ENCODE data around the gene BIN1. TPM values are rescaled to one million over a fixed set of nuclear protein-coding genes. Genes with fewer than 3 reads are reported as not detected.
A peak's percentile ranks its signal among the peaks of the same experiment; 100 is the strongest.

BIN1 gene
- polyA plus RNA-seq, 4 donors: 6.7 to 54.3 (median 28.7) TPM

DNA sequence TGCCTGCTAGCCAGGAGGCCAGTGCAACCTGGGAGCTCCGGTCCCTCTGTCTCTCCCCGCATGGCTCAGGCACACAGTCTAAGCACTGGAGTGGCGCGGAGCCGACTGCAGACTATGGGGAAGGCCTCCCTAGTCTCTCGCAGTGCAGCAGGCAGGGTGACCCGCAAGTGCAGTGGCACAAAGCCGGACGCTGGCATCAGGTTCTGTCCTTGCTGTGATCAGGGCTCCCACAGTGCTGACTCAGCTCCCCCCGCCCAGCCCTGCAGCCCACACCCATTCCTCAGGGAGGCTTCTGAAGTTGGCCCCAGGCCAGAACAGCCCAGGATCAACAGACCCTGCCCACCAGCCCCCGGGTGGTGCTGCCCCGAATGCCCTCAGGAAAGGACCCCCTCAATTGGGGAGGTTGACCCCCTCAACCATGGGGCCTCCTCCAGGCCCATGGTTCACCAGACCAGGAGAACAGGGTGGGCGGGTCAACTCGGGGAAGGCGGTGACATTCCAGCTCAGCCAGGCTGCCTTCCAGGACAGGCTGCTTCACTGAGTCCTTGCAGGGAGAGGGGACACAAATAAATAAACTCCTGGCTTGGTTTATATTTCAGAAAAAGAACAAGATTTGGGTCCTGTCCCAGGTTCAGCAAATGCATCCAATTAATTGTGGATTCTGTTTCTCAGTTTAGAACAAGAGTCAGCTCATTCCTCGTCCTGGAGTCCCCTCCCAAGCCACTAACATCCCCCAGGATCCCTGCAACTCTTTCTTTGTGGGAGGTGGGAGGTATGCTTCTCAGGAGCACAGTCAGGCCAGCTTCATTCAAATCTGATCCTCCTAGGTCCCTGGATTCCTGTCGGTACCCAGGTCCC is 12.2 kb downstream of the BIN1 start:
- DNase-seq (peak; percentile 48 to 66), FAIRE-seq (no peak)
- 40 to 55% (median 48%) methylated on average over 16 to 17 of the region's 17 CpGs for WGBS, 3 donors
- peaks cover 4 to 60% (median 13%) of the 10 kb centered on the region in 3 donors for H3K4me1 ChIP-seq (ENCODE audit: control insufficient read depth in 3 of 3, insufficient read depth in 2 of 3, low read depth in 1 of 3, low read length in 2 of 3)
- peak overlapping the region in 2 of 3 donors; percentile 21 to 32 for H3K27ac ChIP-seq (ENCODE audit: low read depth in 1 of 3, low read length in 2 of 3)
- H3K4me3 ChIP-seq (ENCODE audit: low read depth in 1 of 3, low read length in 3 of 3): no peak overlapping the region
- no peaks in the 10 kb centered on the region for H3K27me3 ChIP-seq (ENCODE audit: control insufficient read depth in 3 of 3, insufficient read depth in 3 of 3, low read length in 3 of 3)
- peaks cover 0 to 36% (median 0%) of the 10 kb centered on the region in 3 donors for H3K36me3 ChIP-seq (ENCODE audit: control insufficient read depth in 3 of 3, insufficient read depth in 2 of 3, low read depth in 1 of 3, low read length in 3 of 3)
- no peaks in the 10 kb centered on the region for H3K9me3 ChIP-seq (ENCODE audit: control insufficient read depth in 2 of 2, insufficient read depth in 1 of 2, low read depth in 1 of 2, low read length in 1 of 2)

DNA sequence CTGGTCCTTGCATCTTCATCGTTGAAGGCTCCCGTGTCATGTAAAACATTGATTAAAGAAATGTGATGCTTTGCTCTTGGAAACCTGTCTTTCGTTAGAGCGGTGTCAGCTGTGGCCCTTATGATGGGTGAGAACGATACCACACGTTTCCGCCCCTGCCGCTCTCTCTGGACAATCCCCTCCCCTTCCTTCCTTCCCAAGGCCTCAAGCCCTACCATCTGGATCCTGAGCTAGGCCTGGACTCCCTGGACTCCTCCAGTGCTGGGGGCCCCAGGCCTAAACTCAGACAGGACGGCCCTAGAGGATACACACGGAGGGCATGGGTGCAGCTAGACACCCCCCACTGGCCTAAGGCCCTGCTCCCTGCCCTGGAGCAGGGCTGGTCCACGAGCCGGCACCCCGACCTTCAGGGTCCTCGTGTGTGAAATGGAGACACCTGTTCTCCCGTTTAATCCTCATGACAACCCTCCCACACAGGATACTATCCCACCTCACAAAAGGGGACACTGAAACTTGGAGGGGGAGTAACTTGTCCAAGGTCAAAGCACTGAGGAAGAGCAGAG is 13.2 kb downstream of the BIN1 start:
- 73 to 82% (median 79%) methylated on average over 15 of the region's 15 CpGs for WGBS, 3 donors
- DNase-seq: no peak
- H3K36me3 ChIP-seq (ENCODE audit: control insufficient read depth in 3 of 3, insufficient read depth in 2 of 3, low read depth in 1 of 3, low read length in 3 of 3): peaks cover 0 to 42% (median 0%) of the 10 kb centered on the region in 3 donors
- H3K27me3 ChIP-seq (ENCODE audit: control insufficient read depth in 3 of 3, insufficient read depth in 3 of 3, low read length in 3 of 3): no peaks in the 10 kb centered on the region
- FAIRE-seq: no peak
- H3K4me1 ChIP-seq (ENCODE audit: control insufficient read depth in 3 of 3, insufficient read depth in 2 of 3, low read depth in 1 of 3, low read length in 2 of 3): peaks cover 4 to 59% (median 13%) of the 10 kb centered on the region in 3 donors
- no peaks in the 10 kb centered on the region for H3K9me3 ChIP-seq (ENCODE audit: control insufficient read depth in 2 of 2, insufficient read depth in 1 of 2, low read depth in 1 of 2, low read length in 1 of 2)
- H3K27ac ChIP-seq (ENCODE audit: low read depth in 1 of 3, low read length in 2 of 3): no peak overlapping the region
- H3K4me3 ChIP-seq (ENCODE audit: low read depth in 1 of 3, low read length in 3 of 3): no peak overlapping the region

DNA sequence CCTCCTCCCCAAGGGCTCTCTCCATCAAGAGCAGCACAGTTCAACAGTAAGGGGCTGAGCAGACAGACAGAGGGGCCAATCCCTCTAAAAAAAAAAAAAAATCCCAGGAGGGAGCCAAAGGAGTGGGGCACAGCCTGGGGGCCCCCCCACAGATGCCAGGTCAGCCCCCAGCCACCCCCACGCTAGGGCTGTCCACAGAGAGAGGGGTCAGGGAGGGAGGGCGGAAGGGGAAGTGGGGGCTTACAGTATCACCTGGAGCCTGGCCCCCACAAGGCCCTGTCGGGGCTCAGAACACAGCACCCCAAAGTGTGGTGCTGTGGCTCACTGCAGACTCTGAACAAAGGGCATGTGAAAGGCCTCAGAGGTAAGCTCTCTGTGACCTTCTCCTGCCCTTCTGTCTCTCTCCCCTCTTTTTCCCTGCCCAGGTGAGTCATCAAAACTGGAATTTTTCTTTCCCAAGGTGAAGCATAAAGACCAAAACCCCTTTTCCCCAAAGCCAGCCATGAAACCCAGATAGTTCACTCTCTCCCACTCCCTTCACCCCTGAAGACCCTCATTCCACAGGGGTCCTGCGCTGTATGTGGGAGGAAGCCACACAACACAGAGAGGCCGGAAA is 13.9 kb downstream of the BIN1 start:
- Histone ChIP-seq H3K27me3 (ENCODE audit: control insufficient read depth in 3 of 3, insufficient read depth in 3 of 3, low read length in 3 of 3) (no peaks in the 10 kb centered on the region), H3K27ac (ENCODE audit: low read depth in 1 of 3, low read length in 2 of 3) (no peak overlapping the region), H3K9me3 (ENCODE audit: control insufficient read depth in 2 of 2, insufficient read depth in 1 of 2, low read depth in 1 of 2, low read length in 1 of 2) (no peaks in the 10 kb centered on the region), H3K36me3 (ENCODE audit: control insufficient read depth in 3 of 3, insufficient read depth in 2 of 3, low read depth in 1 of 3, low read length in 3 of 3) (peaks cover 0 to 41% (median 0%) of the 10 kb centered on the region in 3 donors), H3K4me3 (ENCODE audit: low read depth in 1 of 3, low read length in 3 of 3) (no peak overlapping the region), H3K4me1 (ENCODE audit: control insufficient read depth in 3 of 3, insufficient read depth in 2 of 3, low read depth in 1 of 3, low read length in 2 of 3) (peaks cover 4 to 54% (median 13%) of the 10 kb centered on the region in 3 donors)
- DNase-seq (no peak), FAIRE-seq (no peak)
- WGBS, 3 donors: 73 to 80% (median 80%) methylated on average over 4 to 5 of the region's 5 CpGs

DNA sequence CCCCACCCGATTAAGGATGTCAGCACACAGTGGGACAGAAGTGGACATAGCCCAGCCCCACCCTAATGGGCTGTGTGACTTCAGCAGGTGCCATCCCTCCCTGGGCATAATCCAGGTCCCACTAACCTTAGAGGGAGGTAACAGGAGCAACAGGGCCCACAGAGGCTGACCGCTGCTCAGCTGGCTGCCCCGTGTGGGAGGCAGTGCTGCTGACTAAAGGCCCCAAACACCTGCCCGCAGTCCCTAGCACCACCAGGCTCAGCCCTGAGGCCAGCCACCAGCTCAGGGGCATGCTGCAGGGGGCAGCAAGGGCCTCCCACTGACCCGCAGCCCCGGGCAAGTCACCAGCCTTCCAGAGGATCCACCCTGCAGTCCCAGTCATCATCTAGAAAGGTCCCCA is 14.6 kb downstream of the BIN1 start:
- H3K27me3 ChIP-seq (ENCODE audit: control insufficient read depth in 3 of 3, insufficient read depth in 3 of 3, low read length in 3 of 3): no peaks in the 10 kb centered on the region
- no peak overlapping the region for H3K27ac ChIP-seq (ENCODE audit: low read depth in 1 of 3, low read length in 2 of 3)
- H3K4me3 ChIP-seq (ENCODE audit: low read depth in 1 of 3, low read length in 3 of 3): no peak overlapping the region
- FAIRE-seq: no peak
- no peaks in the 10 kb centered on the region for H3K9me3 ChIP-seq (ENCODE audit: control insufficient read depth in 2 of 2, insufficient read depth in 1 of 2, low read depth in 1 of 2, low read length in 1 of 2)
- WGBS, 3 donors: 76 to 90% (median 84%) methylated on average over 6 of the region's 6 CpGs
- no peak for DNase-seq
- H3K4me1 ChIP-seq (ENCODE audit: control insufficient read depth in 3 of 3, insufficient read depth in 2 of 3, low read depth in 1 of 3, low read length in 2 of 3): peaks cover 4 to 54% (median 13%) of the 10 kb centered on the region in 3 donors
- peaks cover 0 to 37% (median 0%) of the 10 kb centered on the region in 3 donors for H3K36me3 ChIP-seq (ENCODE audit: control insufficient read depth in 3 of 3, insufficient read depth in 2 of 3, low read depth in 1 of 3, low read length in 3 of 3)

DNA sequence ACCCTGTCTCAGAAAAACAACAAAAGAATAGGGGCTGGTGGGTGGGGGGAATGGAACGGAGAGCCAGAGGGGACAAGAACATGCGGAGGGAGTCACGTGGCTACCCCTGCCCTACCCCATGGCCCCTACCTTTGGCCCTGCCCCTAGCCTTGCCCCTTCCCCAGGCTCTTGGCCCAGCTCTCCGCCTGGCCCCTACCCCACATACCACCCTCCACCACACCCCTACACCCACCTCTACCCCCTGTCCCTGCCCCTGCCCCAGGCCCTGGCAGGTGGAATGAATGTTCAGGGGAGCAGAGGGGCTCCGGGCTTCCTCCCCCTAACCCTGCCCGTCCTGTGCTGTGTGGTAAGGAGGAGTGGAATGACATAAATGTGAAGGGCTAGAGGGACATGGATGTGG is 15.1 kb downstream of the BIN1 start:
- Histone ChIP-seq H3K4me3 (ENCODE audit: low read depth in 1 of 3, low read length in 3 of 3) (no peak overlapping the region), H3K27me3 (ENCODE audit: control insufficient read depth in 3 of 3, insufficient read depth in 3 of 3, low read length in 3 of 3) (no peaks in the 10 kb centered on the region), H3K36me3 (ENCODE audit: control insufficient read depth in 3 of 3, insufficient read depth in 2 of 3, low read depth in 1 of 3, low read length in 3 of 3) (peaks cover 0 to 37% (median 0%) of the 10 kb centered on the region in 3 donors), H3K4me1 (ENCODE audit: control insufficient read depth in 3 of 3, insufficient read depth in 2 of 3, low read depth in 1 of 3, low read length in 2 of 3) (peaks cover 2 to 54% (median 12%) of the 10 kb centered on the region in 3 donors), H3K9me3 (ENCODE audit: control insufficient read depth in 2 of 2, insufficient read depth in 1 of 2, low read depth in 1 of 2, low read length in 1 of 2) (no peaks in the 10 kb centered on the region), H3K27ac (ENCODE audit: low read depth in 1 of 3, low read length in 2 of 3) (no peak overlapping the region)
- FAIRE-seq (no peak), DNase-seq (no peak)
- WGBS, 3 donors: 88 to 92% (median 90%) methylated on average over 5 to 6 of the region's 6 CpGs

DNA sequence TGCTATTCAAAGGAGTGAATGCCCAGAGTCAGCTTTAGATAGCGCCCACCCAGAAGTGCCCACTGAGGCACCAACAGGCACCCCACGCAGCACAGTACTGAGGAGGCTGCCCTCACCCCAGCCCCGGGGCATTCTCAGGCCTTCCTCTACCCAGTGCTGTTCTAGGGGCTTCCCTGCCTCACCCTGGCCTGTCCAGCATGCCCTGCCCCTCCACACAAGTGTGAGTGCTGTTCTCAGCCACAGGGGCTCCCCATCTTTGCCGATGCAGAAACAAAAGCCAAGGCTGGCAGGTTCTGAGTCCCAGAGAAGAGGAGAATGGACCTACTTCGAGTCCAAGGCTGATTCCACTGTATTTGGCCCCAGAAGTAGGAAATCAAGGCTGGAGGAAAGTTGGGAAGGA is 15.8 kb downstream of the BIN1 start:
- FAIRE-seq: no peak
- H3K36me3 ChIP-seq (ENCODE audit: control insufficient read depth in 3 of 3, insufficient read depth in 2 of 3, low read depth in 1 of 3, low read length in 3 of 3): peaks cover 0 to 34% (median 0%) of the 10 kb centered on the region in 3 donors
- no peak for DNase-seq
- H3K9me3 ChIP-seq (ENCODE audit: control insufficient read depth in 2 of 2, insufficient read depth in 1 of 2, low read depth in 1 of 2, low read length in 1 of 2): no peaks in the 10 kb centered on the region
- 80 to 90% (median 90%) methylated on average over 5 of the region's 5 CpGs for WGBS, 3 donors
- no peaks in the 10 kb centered on the region for H3K27me3 ChIP-seq (ENCODE audit: control insufficient read depth in 3 of 3, insufficient read depth in 3 of 3, low read length in 3 of 3)
- H3K4me3 ChIP-seq (ENCODE audit: low read depth in 1 of 3, low read length in 3 of 3): no peak overlapping the region
- H3K4me1 ChIP-seq (ENCODE audit: control insufficient read depth in 3 of 3, insufficient read depth in 2 of 3, low read depth in 1 of 3, low read length in 2 of 3): peaks cover under 1 to 51% (median 11%) of the 10 kb centered on the region in 3 donors
- H3K27ac ChIP-seq (ENCODE audit: low read depth in 1 of 3, low read length in 2 of 3): no peak overlapping the region

DNA sequence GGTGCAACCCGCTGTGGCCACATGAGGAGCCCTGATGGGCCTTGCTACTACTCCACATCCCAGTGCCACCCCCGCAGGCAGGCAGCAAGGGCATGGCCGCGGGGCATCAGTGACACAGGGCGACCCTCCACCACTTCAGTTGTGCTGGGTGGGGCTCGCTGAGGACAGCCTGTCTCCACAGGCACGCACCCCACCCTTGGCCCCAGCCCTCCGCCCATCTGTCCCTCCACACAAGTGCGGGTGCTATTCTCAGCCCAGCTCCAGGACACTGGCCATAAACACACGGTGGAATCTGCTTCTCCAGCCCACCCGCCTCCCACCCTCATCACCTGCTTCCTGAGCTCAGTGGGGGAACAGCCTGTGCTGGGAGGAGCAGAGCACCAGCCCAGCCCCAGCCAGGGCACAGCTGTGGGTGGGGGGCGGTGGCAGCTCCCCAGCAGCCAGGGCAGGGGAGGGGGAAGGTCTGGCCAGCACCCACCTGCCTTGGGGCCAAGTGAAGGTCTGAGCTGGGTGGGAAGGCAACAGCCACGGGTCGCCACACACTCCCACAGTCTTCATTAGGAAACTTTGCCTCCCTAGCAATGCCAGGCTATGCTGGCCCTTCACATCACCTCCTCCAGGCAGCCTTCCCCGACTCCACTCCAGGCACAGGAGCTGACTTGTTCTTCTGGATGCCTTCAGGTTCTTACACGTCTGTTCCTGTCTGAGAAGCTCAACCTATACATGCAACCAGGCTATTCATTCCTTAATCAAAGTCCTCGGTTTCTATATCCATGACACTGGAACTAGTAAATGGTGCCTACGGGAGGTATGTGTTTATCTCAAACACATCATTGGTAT is 16.5 kb downstream of the BIN1 start:
- no peak for DNase-seq

More for the DNA sequence above, 16.5 kb downstream of the BIN1 start:
- Histone ChIP-seq H3K27ac (ENCODE audit: low read depth in 1 of 3, low read length in 2 of 3) (no peak overlapping the region), H3K27me3 (ENCODE audit: control insufficient read depth in 3 of 3, insufficient read depth in 3 of 3, low read length in 3 of 3) (no peaks in the 10 kb centered on the region), H3K4me3 (ENCODE audit: low read depth in 1 of 3, low read length in 3 of 3) (no peak overlapping the region), H3K36me3 (ENCODE audit: control insufficient read depth in 3 of 3, insufficient read depth in 2 of 3, low read depth in 1 of 3, low read length in 3 of 3) (peaks cover 0 to 34% (median 0%) of the 10 kb centered on the region in 3 donors), H3K4me1 (ENCODE audit: control insufficient read depth in 3 of 3, insufficient read depth in 2 of 3, low read depth in 1 of 3, low read length in 2 of 3) (peaks cover 0 to 53% (median 13%) of the 10 kb centered on the region in 3 donors), H3K9me3 (ENCODE audit: control insufficient read depth in 2 of 2, insufficient read depth in 1 of 2, low read depth in 1 of 2, low read length in 1 of 2) (no peaks in the 10 kb centered on the region)
- no peak for FAIRE-seq
- 48 to 69% (median 61%) methylated on average over 17 to 18 of the region's 18 CpGs for WGBS, 3 donors
